SU-DHL-6 (cell line): ENCODE results near the gene AP1S1.
"Not testable (repeated sequence)": the region's sequence is repeated elsewhere in the genome, so short reads cannot be mapped to it uniquely, and the experiment has no call there.

Source experiments
- CTCF ChIP-seq: fragments of 200-600 bp; sonication (generic); IDR thresholded peaks from one replicate; pipeline ENCODE4 v1.5.1; 2017; ENCODE audit warnings: antibody characterized with exemption, mild to moderate bottlenecking, low read length, moderate library complexity; ENCODE audit not compliant: insufficient read depth, poor library complexity, severe bottlenecking
- EZH2phosphoT487 ChIP-seq: fragments of 200-600 bp; sonication (generic), shearing (Covaris generic); conservative IDR thresholded peaks from 2 replicates; pipeline ENCODE4 v1.6.1; 2018; ENCODE audit warnings: mild to moderate bottlenecking, antibody characterized with exemption, low read length, moderate library complexity, mixed read lengths

DNA sequence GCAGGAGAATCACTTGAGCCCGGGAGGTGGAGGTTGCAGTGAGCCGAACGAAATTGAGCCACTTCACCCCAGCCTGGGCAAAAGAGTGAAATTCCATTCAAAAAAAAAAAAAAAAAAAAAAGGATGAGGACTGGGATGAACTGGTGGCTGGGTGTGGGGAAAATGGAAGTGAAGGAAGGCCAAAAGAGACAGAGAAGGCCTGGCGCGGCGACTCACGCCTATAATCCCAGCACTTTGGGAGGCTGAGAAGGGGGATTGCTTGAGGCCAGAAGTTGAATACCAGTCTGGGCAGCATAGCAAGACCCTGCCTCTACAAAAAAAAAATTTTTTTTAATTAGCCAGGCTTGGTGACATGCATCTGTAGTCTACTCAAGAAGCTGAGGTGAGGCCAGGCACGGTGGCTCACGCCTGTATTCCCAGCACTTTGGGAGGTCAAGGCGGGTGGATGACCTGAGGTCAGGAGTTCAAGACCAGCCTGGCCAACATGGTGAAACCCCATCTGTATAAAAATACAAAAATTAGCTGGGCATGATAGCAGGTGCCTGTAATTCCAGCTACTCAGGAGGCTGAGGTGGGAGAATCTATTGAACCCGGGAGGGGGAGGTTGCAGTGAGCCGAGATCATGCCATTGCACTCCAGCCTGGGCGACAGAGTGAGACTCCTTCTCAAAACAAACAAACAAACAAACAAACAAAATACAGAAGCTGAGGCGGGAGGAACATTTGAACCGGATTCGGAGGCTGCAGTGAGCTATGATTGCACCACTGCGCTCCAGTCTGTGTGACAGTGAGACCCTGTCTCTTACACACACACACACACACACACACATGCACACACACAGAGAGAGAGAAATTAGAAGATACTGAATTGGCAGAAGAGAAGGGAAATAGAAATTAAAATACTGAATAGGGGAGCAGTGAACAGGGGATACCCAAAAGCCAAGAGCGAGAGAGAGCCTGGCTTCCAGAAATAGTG is 21.4 kb upstream of the AP1S1 start:
- TF ChIP-seq CTCF, EZH2phosphoT487: not testable (repeated sequence)
